A673 (cell line): Measurements from ENCODE around the gene ITSN1.

ENCODE experiments used
- CTCF ChIP-seq: fragments of 300-800, 200-600 bp; sonication (generic); conservative IDR thresholded peaks from 2 replicates; pipeline ENCODE4 v1.5.1; 2017; ENCODE audit warnings: low read depth, mild to moderate bottlenecking, antibody characterized with exemption, low read length, moderate library complexity, mixed read lengths
- EZH2 ChIP-seq: fragments of 200-600 bp; sonication (generic); IDR thresholded peaks from 2 replicates; pipeline ENCODE4 v1.6.1; 2017; ENCODE audit warnings: borderline replicate concordance, low read depth, mild to moderate bottlenecking, mixed read lengths, antibody characterized with exemption, low read length; ENCODE audit not compliant: poor library complexity, severe bottlenecking

- TF ChIP-seq CTCF (no peak), EZH2 (no peak)
These were observed 196.9 kb downstream of the ITSN1 start for GRCh38 chr21:33839167-33839716.
